Calu3 (cell line): ENCODE data around the gene LRRC8A. TPM values are rescaled to one million over a fixed set of nuclear protein-coding genes. Genes with fewer than 3 reads are reported as not detected.

Experiments used
- BruUV-seq: library from RNA; stranded (reverse); fragments of 400-500 nt; replicated peaks from 2 replicates; lab custom pipeline; 2021; lab: Mats Ljungman, UMichigan
- CTCF ChIA-PET: fragments of 300-600 bp; sonication (Branson Sonifier 250); formaldehyde crosslinking; loops from one replicate; lab custom pipeline; 2022; ENCODE audit warnings: antibody characterized with exemption; lab: Charles Lee
- DNase-seq: peaks from one replicate; pipeline ENCODE4 v3.0.0; 2022
- H3K27ac Mint-ChIP-seq: one replicate; pipeline ENCODE4 v1.8.0; 2022; ENCODE audit warnings: mixed read lengths; ENCODE audit not compliant: unreplicated experiment
- H3K27me3 Mint-ChIP-seq: one replicate; pipeline ENCODE4 v1.8.0; 2022; ENCODE audit warnings: mixed read lengths; ENCODE audit not compliant: unreplicated experiment
- H3K36me3 Mint-ChIP-seq: one replicate; pipeline ENCODE4 v1.8.0; 2022; ENCODE audit warnings: mild to moderate bottlenecking, moderate library complexity, mixed read lengths; ENCODE audit not compliant: insufficient read depth, unreplicated experiment
- H3K4me1 Mint-ChIP-seq: one replicate; pipeline ENCODE4 v1.8.0; 2022; ENCODE audit warnings: mild to moderate bottlenecking, low read depth, mixed read lengths; ENCODE audit not compliant: unreplicated experiment
- H3K4me3 Mint-ChIP-seq: one replicate; pipeline ENCODE4 v1.8.0; 2022; ENCODE audit warnings: mild to moderate bottlenecking, low read depth, moderate library complexity, mixed read lengths; ENCODE audit not compliant: unreplicated experiment
- H3K9me3 Mint-ChIP-seq: one replicate; pipeline ENCODE4 v1.8.0; 2022; ENCODE audit warnings: low read depth, mixed read lengths; ENCODE audit not compliant: unreplicated experiment
- CTCF ChIP-seq: fragments of 200-600 bp; IDR thresholded peaks from one replicate; pipeline ENCODE4 v1.8.0; 2022; ENCODE audit warnings: antibody characterized with exemption; ENCODE audit not compliant: unreplicated experiment
- intact Hi-C: fragments of 100-400 bp; cut with micrococcal nuclease; formaldehyde crosslinking; loops from one replicate; pipeline ENCODE4 v1.10.0; 2022; ENCODE audit not compliant: unreplicated experiment
- total RNA-seq: library from RNA; stranded (reverse); gene quantifications from 2 replicates; pipeline ENCODE4 v1.2.3, GENCODE V29; 2022

The LRRC8A gene
- total RNA-seq, 1 experiment from 2014 or later = 29.9 TPM

- H3K27ac Mint-ChIP-seq = no peak overlapping the region
- peaks cover 13% of the 10 kb centered on the region for H3K36me3 Mint-ChIP-seq
- BruUV-seq = no TSS peak
- no peaks in the 10 kb centered on the region for H3K27me3 Mint-ChIP-seq
- no peak for DNase-seq
- no peak overlapping the region for H3K4me3 Mint-ChIP-seq
- intact Hi-C loops = no loop called here
- H3K9me3 Mint-ChIP-seq = no peaks in the 10 kb centered on the region
- no peak for TF ChIP-seq CTCF
- CTCF ChIA-PET = interaction anchor here (0.8 kb wide), 1 partner anchor 17 kb away, joined by 4 read pairs; no protein-coding TSS in a partner anchor
- H3K4me1 Mint-ChIP-seq = no peaks in the 10 kb centered on the region
Measured at GRCh38 chr9:128895556-128895955, 13.6 kb downstream of the LRRC8A start.

- Mint-ChIP-seq H3K36me3 (peaks cover 20% of the 10 kb centered on the region), H3K27me3 (no peaks in the 10 kb centered on the region), H3K4me1 (peaks cover 9% of the 10 kb centered on the region), H3K4me3 (no peak overlapping the region), H3K27ac (no peak overlapping the region), H3K9me3 (no peaks in the 10 kb centered on the region)
- no TSS peak for BruUV-seq
- no peak for TF ChIP-seq CTCF
- CTCF ChIA-PET = no interaction called here
- no peak for DNase-seq
- intact Hi-C loops = no loop called here
Measured at GRCh38 chr9:128898382-128898781, 16.4 kb downstream of the LRRC8A start.

GRCh38 chr9:128898845-128899565, 17.1 kb downstream of the LRRC8A start:
- Mint-ChIP-seq H3K36me3 (peaks cover 20% of the 10 kb centered on the region), H3K4me3 (no peak overlapping the region), H3K9me3 (no peaks in the 10 kb centered on the region), H3K4me1 (peaks cover 9% of the 10 kb centered on the region), H3K27me3 (no peaks in the 10 kb centered on the region), H3K27ac (no peak overlapping the region)
- DNase-seq = no peak
- intact Hi-C loops = no loop called here
- no TSS peak for BruUV-seq
- CTCF ChIA-PET = no interaction called here
- TF ChIP-seq CTCF = no peak

GRCh38 chr9:128899566-128900322, 17.8 kb downstream of the LRRC8A start:
- BruUV-seq = no TSS peak
- Mint-ChIP-seq H3K36me3 (peaks cover 20% of the 10 kb centered on the region), H3K4me3 (no peak overlapping the region), H3K9me3 (no peaks in the 10 kb centered on the region), H3K27me3 (no peaks in the 10 kb centered on the region), H3K4me1 (peaks cover 9% of the 10 kb centered on the region), H3K27ac (peak overlapping the region; percentile 41)
- TF ChIP-seq CTCF = no peak
- no peak for DNase-seq
- CTCF ChIA-PET = no interaction called here
- intact Hi-C loops = no loop called here
